EL (cell line): ENCODE results near the gene IL17RA.

ENCODE experiments used
- DNase-seq: peaks from one replicate; pipeline ENCODE4 v3.0.0-alpha.2; 2016

IL17RA gene

GRCh38 chr22:17107547-17107810, 22.7 kb downstream of the IL17RA start:
- no peak for DNase-seq

GRCh38 chr22:17108256-17109112, 23.7 kb downstream of the IL17RA start:
- DNase-seq = no peak

GRCh38 chr22:17109113-17109865, 24.5 kb downstream of the IL17RA start:
- DNase-seq = no peak

DNA sequence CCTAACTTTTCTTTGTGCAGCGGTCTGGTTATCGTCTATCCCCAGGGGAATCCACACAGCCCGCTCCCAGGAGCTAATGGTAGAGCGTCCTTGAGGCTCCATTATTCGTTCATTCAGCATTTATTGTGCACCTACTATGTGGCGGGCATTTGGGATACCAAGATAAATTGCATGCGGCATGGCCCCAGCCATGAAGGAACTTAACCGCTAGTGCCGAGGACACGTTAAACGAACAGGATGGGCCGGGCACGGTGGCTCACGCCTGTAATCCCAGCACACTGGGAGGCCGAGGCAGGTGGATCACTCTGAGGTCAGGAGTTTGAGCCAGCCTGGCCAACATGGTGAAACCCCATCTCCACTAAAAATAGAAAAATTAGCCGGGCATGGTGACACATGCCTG, 25.2 kb downstream of the IL17RA start:
- no peak for DNase-seq

DNA sequence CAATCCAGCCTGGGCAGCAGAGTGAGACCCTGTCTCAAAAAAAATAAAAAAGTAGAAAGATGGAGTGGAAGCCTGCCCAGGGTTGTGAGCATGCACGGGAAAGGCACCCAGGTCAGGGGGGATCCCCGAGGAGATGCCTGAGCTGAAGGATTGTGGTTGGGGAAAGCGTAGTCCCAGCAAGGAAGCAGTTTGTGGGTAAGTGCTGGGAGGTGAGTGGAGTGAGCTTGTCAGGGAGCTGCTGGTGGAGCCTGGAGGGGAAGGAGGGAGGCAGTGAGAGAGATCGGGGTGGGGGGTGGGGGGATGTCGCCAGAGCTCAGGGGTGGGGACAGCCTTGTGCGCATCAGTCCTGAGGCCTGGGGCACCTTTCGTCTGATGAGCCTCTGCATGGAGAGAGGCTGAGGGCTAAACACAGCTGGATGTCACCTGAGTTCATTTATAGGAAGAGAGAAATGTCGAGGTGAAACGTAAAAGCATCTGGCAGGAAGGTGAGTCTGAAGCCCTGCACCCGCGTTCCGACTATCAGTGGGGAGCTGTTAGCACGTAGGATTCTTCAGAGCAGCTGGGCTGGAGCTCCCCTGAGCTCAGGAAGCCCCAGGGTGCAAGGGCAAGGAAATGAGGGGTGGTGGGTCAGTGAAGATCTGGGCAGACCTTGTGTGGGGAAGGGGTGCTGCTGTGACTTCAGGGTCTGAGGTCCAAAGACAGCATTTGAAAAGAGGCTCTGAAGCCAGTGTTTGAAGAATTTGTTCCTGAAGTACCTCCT, 26.2 kb downstream of the IL17RA start:
- DNase-seq = no peak

GRCh38 chr22:17112491-17113042, 27.8 kb downstream of the IL17RA start:
- no peak for DNase-seq

DNA sequence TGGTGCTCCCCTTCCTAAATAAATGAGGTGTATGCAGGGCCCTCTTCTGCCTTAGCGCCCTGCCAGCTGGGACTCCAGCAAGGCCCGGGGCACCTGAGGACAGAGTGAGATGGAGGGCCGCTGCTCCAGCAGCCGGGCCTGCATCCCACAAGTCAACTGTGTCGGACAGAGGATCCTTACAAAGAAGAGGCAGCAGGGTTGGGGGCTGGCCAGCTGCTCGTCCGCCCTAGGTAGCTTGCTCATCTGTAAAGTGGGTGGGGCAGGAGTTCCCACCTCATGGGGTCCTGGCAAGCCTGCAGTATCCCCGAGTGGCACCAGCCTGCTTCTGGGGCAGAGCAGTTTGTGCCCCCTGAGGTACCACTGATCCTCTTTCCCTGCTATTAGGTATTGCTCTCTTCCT, 28.8 kb downstream of the IL17RA start:
- DNase-seq = no peak

GRCh38 chr22:17114173-17114897, 29.5 kb downstream of the IL17RA start:
- DNase-seq = no peak

GRCh38 chr22:17114898-17115235, 30.1 kb downstream of the IL17RA start:
- no peak for DNase-seq

DNA sequence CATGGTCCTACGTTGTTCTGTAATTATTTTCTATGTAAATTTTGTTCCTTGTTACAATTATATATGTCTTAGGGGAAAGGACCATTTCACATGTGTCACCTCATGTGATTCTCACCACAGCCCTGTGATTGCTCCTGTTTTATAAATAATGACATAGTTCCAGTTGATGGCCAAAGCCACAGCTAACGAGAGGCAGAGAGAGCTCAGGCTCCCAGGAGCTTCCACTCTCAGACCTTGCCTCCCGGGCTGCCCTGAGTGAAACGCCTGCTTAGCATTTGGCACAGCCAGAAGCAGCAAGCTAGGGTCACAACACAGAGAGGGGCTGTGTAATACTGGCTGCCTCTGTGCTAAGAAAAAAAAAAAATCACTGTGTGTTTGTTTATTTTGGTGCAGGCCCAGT, 30.4 kb downstream of the IL17RA start:
- no peak for DNase-seq

DNA sequence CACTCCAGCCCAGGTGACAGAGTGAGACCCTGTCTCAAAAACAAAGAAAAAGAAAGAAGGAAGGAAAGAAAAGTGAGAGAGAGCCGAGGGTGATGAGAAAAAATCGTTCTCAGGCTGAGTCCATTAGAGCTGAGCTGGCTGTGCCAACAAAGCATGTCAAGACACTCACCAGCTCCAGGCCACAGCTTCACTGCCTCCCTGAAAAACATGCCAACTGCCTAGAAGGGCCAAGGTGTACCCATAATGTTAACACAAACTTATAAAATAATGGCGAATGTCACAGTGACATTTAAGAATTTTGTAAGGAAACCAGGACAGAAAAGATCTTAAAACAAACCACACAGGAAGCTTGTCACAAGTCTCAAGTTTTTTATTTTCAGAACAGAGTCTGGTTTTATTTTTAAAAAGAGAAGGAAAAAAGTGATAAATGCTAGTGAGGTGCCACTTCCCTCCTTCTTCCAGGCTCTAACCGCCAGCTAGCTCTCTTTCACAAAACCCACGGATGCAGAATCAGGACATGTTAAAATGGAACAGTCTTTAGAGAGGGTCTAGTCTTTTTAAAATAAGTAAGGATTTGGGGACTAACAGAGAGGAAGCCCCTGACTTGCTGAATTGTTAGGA, 31.3 kb downstream of the IL17RA start:
- no peak for DNase-seq

- DNase-seq = no peak
Measured at GRCh38 chr22:17116572-17117330, 32.0 kb downstream of the IL17RA start.

DNA sequence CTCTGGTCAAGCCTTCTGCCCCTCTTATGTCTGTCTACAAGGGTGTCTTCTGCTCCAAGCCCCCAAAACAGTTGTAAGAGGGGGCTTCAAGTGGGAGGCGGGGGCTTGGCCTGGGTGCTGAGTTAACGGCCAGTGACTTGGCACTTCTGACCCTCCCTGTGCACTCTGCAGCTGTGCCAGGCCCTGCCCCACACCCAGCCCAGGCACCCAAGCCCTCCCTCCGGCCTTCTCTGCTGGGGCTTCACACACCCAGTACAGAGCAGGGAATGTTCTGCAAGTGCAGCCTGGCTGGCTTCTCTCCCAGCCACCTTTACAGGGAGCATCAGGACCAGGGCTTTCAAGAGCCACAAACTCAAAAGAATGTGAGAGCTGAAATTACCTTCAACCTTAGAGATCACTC, 32.6 kb downstream of the IL17RA start:
- no peak for DNase-seq

DNA sequence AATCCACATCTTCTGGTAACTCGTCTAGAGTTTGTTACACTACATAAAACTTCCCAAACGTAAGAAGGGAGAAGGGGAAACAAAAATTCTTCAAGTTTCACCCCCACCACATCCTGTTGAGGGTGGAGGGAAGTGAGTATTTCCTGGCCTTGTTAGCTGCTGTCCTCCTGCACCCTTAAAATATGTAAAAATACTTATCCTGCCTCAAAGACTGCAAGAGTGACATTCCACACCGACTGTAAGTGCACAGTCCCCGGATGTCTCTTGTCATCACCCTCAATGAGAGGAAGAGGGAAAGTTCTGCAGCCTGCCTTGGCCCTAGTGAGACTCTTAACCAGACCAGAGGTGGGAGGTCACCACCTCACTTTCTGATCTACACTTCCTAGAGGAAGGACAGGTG, 33.1 kb downstream of the IL17RA start:
- DNase-seq = no peak

- no peak for DNase-seq
Measured at GRCh38 chr22:17118342-17118741, 33.5 kb downstream of the IL17RA start.

DNA sequence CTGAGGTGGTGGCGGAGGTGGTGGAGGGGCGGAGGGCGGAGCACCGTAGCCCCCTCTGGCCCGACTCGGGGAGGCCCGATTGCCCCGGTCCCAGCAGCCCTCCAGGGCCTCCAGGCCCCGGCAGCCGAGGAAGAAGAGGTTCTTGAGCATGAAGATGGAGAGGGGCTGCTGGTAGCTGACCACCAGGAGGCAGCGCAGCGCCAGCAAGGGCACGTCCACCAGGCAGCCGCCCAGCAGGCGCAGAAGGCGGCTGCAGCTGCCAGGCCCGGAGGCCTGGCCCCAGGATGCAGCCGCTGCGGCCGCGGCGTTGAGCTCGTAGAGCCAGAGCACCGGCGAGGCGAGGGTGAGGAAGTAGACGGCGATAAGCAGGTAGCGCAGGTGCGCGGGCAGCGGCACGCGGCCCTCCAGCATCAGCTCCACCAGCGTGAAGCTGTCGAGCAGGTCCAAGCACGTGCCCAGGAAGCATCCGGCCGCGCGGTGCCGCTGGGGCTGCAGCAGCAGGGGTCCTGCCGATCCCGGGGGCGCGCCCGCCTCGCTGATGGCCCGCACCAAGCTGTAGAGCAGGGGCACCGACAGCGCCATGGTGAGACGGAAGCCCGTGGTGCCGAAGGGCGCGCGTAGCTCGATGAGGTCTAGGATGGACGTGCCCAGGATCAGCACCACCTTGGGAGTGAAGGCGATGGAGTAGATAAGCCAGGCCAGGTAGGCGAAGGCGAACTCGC, 34.8 kb downstream of the IL17RA start:
- no peak for DNase-seq

DNA sequence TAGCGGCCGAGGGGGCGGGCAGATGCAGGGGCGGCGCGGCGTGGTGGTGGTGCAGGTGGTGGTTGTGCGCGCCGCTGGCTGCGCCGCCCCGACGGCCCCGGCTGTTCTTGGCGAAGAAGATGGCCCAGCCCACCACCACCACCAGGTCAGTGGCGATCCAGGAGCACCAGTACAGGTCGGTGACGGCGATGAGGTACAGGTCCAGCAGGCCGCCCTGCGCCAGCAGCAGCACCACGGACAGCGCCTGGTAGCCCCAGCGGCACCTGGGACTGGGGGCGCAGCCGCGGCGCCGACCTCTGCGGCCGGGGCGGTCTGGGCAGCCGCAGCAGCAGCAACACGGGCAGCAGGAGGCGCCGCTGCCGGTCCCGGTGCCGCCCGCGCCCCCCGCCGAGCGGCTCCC, 35.5 kb downstream of the IL17RA start:
- peak; percentile 14 for DNase-seq

DNA sequence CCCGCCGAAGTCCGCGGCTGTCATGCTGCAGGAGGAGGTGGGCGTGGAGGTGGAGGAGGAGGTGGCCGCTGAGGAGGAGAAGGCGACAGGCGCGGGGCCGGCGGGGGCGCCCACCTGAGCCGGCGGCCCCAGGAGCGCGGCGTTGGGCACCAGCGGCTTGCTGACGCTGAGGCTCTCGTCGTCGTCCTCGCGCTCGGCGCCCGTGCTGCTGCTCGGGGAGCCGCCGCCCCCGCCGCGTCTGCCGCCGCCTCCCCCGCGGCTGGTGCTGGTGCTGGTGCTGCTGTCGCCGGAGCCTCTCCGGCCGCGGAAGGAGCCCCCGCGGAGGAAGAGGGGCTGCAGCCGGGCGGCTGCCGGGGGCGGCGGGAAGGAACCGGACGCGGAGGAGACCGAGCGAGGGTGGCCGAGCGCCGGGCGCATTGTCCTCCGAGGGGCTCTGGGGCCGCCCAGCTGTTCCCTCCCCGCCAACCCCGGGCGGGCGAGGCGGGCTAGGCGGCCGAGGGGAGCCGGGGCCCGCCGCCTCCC, 36.0 kb downstream of the IL17RA start:
- DNase-seq = peak; percentile 16

GRCh38 chr22:17121233-17122195, 36.7 kb downstream of the IL17RA start, which contains the start of gene TMEM121B:
Gene TMEM121B (minus strand): TSS chr22:17121360. CDS start chr22:17121127, 233 bp downstream.
- DNase-seq = peak; percentile 69
